Measurements from ENCODE around the gene WDFY2.

GRCh38 chr13:51577690-51578089 is 6.6 kb upstream of the WDFY2 start:
- TF ChIP-seq, protein P1, sequence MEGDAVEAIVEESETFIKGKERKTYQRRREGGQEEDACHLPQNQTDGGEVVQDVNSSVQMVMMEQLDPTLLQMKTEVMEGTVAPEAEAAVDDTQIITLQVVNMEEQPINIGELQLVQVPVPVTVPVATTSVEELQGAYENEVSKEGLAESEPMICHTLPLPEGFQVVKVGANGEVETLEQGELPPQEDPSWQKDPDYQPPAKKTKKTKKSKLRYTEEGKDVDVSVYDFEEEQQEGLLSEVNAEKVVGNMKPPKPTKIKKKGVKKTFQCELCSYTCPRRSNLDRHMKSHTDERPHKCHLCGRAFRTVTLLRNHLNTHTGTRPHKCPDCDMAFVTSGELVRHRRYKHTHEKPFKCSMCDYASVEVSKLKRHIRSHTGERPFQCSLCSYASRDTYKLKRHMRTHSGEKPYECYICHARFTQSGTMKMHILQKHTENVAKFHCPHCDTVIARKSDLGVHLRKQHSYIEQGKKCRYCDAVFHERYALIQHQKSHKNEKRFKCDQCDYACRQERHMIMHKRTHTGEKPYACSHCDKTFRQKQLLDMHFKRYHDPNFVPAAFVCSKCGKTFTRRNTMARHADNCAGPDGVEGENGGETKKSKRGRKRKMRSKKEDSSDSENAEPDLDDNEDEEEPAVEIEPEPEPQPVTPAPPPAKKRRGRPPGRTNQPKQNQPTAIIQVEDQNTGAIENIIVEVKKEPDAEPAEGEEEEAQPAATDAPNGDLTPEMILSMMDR (IDR thresholded peaks at IDR 0.05; ENCODE audit: borderline replicate concordance, extremely low read depth, low read length, poor library complexity, severe bottlenecking): no peak
- TF ChIP-seq EZH2 (IDR thresholded peaks at IDR 0.05; ENCODE audit: borderline replicate concordance, low read depth, low read length, severe bottlenecking): no peak
